ENCODE results near the gene C20orf141.
"Not testable (repeated sequence)": the region's sequence is repeated elsewhere in the genome, so short reads cannot be mapped to it uniquely, and the experiment has no call there.

C20orf141 gene, protein sequence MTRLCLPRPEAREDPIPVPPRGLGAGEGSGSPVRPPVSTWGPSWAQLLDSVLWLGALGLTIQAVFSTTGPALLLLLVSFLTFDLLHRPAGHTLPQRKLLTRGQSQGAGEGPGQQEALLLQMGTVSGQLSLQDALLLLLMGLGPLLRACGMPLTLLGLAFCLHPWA

DNA sequence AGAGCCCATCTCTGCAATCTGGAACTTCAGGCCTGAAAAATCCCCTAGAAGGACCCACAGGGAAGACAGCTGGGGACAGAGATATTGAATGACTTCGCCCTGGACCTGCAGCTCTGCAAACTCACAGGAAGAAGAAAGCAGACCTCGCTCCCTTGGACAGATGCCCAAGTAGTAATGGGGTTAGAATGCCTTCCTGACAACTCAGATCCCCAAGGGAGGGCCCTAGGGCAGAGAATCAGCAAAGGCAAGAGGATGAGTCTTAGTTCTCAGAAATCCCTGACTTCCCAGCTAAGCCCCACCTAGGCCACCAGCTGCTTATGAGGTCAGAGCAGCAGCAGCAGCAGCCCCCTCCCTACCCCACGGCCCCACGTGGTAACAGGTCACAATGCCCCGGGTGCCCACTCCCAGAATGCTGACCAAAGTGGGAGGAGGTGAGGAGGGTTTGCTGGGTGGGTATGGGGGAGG lies at the start of gene C20orf141:
Gene C20orf141 (plus strand): TSS at position 401 of the 465 bp plus-strand sequence. CDS start 198 bp downstream, outside the sequence.
- no peak for DNase-seq

DNA sequence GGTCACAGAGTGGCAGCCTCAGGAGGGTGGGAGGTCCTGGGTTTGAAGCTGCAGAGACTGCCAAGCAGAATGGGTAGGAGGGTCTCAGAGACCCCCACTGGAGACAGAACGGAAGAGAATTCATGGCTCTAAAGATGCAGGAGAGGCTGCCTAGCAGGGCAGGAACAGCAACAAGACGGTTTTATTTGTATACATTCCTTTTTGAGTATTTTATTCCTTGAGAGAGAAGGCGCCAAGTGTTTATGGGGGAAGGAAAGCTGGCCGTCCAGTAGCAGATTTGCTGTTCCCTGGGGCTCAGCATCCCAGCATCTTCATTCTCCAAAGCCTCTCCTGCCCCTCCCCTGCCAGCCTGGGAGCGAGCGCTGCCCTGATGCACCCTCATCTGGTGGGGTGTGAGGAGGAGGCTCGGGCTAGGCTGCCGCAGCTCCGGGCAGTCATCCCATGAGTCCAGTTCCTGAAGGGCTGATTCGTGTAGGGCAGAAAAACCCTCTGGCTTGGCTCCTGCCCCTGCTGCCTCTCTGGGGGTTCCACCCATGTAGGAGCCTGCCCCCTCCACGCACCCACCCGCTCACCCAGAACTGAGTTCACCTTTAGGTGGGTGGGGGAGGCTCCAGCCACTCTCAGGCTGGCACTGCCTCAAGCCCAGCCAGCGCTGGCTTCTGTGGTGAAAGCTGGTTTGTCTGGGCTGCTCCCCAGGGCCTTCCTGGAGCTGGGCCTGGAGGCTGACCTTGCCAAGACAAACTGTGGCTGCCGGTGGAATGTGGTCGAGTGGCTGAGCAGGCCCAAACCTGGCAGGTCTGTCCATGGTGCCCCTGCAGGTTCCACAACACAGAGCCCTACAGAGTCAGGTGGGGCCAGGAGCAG lies 46.8 kb upstream of the C20orf141 start:
- DNase-seq, result no peak

DNA sequence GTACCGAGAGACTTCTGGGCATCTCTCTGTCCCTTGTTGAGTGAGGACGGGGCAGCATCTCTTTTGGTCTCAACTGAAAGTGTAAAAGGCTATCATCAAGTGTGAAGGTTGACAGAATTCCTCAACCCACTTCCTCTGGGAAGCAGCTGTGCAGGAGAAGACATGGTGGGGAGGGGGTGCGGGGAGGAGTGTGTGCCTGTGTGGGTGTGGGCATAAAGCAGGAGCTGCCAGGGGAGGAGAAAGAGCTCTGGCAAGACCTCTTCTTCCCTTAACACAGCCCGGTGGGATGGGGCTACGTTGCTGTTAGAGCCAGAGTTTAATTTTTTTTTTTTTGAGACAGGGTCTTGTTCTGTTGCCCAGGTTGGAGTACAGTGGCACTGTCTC lies 46.2 kb upstream of the C20orf141 start:
- DNase-seq, result no peak

DNA sequence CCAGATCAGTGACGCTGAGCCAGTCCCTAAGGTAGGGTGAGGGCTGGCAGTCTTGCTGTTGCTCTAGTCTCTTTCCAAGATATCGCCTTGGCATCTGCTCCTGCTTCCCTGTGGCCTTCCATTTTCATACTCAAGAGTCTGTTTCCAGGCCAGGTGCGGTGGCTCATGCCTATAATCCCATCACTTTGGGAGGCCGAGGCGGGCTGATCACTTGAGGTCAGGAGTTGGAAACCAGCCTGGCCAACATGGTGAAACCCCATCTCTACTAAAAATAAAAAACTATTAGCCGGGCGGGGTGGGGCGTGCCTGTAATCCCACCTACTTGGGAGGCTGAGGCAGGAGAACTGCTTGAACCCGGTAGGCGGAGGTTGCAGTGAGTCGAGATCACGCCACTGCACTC lies 44.7 kb upstream of the C20orf141 start:
- DNase-seq, result not testable (repeated sequence)

DNA sequence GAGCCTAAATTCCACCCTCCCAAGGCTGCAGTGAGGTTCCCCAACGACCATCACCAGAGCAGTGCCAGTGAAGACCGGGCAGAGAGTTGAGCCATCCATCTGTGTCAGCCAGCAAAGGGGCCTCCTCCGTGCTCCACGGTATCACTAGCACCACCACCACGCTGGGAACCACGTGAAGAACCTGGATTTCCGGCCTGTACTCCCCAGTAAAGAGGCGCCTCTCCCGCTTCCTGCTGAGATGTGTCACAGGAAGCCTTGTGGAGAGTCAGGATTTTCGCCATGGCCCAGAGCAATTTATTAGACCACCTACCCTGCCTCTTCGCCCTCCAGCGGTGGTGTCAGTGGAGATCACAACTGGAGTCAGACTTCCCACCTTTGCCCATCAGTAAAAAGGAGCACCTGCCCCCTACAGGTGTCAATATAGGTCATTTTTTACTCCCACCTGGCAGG lies 43.1 kb upstream of the C20orf141 start:
- DNase-seq, result no peak

DNA sequence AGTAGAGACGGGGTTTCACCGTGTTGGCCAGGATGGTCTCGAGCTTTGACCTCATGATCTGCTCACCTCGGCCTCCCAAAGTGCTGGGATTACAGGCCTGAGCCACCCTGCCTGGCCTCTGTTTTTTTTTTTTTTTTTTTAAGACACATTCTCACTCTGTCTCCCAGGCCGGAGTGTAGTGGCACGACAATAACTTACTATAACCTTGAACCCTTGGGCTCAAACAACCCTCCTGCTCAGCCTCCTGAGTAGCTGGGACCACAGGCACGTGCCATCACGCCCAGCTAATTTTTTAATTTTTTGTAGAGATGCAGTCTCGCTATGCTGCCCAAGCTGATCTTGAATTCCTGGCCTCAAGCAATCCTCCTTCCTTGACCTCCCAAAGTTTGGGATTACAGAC lies 41.0 kb upstream of the C20orf141 start:
- DNase-seq, result no peak

DNA sequence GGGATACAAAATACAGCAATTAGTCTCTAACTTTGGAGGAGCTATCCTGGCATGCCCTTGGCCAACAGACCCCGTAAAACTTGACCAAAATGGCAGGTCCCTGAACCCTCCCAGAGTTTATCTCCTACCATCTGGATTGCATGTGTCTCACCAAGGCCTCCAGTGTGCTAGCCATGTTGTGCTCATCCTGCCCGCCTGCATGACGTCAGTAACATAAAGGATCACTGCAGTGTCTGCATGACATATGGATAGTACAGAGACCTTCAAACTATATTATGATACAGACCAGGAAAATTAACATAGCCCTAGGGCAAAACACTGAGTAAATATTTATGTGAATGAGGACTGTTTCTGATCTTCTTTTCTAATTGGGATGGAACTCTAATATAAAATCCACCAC lies 39.6 kb upstream of the C20orf141 start:
- DNase-seq, result no peak

DNA sequence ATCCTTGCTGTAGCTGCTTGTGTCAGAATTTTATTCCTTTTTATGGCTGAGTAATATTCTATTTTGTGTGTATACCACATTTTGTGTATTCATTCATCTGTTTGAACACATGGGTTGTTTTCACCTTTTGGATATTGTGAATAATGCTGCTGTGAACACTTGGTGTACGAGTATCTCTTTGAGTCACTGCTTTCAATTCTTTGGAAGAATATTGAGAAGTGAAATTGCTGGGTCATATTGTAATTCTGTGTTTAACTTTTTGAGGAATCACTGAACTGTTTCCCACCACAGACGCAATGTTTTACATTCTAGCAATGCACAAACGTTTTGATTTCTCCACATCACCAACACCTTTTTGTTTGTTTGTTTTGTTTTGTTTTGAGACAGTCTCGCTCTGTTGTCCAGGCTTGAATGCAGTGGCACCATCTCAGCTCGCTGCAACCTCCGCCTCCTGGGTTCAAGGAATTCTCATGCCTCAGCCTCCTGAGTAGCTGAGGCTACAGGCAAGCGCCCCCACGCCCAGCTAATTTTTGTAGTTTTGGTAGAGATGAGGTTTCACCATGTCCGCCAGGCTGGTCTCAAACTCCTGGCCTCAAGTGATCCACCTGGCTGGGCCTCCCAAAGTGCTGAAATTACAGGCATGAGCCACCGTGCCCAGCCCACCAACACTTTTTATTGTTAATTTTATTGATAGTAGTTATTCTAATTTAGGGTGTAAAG lies 36.0 kb upstream of the C20orf141 start:
- DNase-seq, result no peak

DNA sequence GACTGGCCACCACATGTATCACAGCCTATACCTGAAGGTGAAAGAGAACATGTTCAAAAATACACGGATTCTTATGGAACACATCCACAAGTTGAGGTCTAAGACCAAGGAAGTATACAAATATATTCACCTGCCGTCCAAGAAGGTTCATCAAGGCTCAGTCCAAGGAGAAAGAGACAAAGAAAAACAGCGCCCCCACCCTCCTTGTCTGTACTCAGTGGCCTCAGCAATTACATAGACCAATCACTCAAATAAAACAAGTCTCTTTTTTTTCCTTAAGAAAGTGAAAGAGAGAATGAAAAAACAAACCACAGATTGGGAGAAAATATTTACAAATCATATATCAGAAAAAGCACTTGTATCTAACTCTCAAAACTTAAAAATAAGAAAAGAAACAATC lies 33.8 kb upstream of the C20orf141 start:
- no peak for DNase-seq

DNA sequence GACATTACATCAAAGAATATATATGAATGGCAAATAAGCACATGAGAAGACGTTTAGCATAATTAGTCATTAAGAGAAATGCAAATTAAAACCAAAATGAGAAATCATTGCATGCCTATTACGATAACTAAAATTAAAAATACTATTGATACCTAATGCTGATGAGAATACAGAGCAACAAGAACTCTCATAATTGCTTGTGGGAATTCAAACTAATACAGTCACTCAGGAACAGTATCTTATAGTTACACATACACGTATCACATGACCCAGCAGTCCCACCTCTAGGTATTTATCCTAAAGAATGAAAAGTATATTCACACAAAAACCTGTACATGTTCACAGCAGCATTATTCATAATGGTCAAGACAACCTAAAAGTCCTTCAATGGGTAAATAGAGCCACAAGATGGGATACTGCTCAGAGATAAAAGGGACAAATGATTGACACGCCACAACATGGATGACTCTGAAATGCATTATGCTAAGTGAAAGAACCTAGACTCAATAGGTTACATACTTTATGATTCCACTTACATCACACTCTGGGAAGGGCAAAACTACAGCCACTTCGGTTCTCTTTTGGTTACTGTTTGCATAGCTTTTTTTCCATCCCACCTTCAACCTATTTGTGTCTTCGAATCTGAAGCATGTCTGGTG lies 30.8 kb upstream of the C20orf141 start:
- DNase-seq, result no peak

DNA sequence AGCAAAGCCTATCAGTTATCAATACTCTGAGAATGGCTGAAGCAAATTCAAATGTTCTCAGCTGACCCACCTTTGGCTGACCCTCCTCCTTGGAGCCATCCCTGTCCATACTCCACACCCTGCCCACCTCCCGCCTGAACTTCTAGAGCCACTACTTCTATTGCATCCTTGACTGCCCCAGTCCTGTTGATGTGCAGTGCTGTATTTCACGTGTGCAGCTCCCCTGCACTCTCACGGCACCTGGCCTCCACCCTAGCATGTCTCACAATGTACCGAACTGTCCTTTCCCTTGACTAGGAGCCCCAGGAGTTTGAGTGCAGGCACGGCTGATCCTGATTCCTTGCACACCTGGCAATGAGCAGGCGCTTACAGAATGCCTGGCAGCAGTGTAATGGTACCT lies 21.3 kb upstream of the C20orf141 start:
- no peak for DNase-seq

DNA sequence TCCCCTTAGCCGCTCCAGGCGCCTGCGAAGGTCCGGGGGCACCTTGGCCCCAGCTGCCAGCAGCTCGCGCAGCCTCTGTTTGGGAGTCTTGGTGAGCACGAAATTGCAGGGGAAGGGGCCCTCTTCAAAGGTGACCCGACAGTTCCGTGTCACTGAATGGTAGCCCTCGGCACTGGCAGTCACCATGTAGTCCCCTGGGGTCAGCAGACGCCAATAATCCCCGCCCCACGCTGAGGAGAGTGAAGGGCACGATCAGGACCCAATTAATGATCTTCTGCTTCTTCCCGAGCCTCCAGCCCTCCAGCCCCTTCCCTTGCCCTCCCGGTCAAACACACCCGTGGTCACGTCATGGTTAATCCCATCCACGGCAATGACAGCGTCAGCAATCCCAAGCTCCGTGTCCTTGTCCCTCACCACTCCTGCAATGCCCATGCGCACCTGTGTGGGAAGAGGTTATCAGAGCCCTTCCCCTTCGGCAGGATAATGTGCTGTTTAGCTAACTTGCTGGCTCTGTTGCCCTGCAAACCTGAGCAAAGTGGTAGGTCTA lies 20.5 kb upstream of the C20orf141 start:
- no peak for DNase-seq

DNA sequence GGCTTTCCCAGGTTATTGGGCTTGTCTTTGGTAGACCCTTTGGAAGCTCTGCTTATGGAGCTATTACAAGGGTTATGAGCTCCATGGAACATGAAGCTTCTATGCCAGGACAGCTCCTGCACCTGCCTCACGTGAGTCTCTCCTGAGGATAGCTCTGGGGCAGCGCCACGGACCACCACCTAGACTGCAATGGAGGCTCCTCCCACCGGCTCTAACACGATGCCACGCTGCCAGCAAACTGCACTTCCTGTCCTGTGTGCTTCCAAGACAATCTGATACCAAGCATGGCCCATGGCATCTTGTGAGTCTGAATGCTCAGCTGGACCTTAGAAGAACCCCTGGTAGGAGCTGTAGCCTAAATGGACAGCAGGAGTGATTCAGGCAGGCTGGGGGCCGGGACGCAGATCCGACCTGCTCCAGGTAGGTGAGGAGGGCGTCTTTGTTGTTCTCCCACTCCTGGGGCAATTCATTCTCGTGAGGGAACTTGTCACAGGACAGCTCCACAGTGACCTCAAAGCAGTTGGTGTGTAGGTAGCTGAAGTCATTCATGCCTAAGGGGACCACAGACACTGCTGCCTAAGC lies 19.8 kb upstream of the C20orf141 start:
- DNase-seq, result no peak

DNA sequence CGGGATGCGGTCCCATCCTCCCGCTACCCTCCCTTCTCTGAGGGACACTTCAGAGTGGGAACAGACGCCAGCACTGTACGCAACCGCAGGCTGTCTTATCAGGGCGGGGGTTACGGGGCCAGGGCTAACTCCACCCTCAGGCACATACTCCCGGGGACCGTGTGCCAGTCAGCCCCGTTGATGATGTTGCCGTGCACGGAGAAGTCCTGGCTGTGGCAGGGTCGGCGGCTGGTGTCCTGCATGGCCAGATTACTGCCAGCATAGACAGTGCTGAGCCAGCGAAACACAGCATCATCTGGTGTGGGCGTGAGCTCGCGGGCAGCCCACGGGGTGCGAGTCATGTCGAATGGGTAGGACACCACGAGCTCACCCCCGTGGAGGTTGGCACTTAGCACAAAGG lies 19.3 kb upstream of the C20orf141 start:
- DNase-seq, result no peak

DNA sequence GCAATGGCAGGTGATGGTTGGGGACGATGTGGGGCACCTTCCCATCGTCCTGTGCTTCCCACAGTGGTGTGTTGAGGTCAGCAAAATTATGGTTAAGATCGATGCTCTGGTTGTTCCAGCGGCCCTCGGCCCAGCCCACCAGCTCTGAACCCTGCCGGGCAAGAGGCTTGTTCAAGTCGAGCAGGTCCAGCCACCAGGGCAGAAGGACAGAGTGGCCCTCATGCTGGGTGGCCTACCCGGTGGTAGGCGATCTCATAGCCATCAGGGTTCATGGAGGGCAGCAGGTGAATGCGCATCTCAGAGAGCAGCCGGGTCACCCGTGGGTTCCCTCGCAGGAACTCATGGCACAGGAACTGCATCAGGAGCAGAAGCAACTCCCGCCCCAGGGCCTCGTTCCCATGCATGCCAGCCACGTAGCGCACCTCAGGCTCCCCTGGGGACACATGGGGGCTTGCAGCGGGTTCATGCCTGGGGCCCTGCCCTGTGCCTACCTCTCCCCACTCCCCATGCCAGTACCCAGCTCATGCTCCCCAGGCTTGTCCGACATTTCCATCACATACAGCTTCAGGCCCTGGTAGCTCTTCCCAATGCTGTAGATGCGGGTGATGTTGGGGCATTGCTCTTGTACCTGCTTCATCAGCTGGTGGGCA lies 18.7 kb upstream of the C20orf141 start:
- DNase-seq, result no peak

DNA sequence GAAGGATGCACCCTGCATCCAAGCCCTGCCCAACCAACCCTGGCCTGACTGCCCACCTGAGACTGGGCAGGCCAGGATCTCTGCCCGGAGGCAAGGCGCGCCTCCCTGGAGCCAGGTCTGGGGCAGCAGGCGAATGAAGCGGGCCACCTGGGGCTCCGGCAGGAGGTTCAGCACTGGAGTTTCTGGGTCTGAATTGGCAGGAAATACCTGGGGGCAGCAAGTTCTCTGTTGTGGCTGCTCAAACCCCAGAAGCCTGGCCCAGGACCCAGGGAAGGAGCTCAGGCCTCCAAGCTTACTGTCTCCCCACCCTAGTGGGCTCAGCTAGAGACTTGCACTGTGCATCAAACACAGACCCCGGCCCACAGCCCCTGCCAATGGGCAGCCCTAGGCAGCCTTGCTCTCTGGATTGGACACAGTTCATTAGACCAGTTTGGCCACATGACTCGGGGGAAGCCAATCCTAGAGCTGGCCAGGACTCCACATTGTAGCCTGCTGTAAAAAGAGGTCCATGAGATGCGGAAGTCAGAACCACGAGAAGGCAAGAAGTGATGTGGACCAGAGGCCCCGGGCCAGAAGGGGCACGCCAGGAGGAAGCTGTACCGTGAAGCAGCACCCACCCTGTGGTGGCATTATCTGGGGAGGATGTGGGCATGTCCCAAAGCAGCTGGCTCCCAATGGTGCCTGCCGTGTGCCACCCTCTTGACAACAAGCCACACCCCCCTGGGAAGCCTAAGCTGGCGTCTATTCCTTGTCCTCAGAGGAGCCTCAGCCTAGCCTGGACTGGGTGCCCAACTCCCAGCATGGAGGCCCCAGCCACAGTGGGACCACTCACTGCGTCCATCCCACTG lies 17.4 kb upstream of the C20orf141 start:
- DNase-seq, result no peak

DNA sequence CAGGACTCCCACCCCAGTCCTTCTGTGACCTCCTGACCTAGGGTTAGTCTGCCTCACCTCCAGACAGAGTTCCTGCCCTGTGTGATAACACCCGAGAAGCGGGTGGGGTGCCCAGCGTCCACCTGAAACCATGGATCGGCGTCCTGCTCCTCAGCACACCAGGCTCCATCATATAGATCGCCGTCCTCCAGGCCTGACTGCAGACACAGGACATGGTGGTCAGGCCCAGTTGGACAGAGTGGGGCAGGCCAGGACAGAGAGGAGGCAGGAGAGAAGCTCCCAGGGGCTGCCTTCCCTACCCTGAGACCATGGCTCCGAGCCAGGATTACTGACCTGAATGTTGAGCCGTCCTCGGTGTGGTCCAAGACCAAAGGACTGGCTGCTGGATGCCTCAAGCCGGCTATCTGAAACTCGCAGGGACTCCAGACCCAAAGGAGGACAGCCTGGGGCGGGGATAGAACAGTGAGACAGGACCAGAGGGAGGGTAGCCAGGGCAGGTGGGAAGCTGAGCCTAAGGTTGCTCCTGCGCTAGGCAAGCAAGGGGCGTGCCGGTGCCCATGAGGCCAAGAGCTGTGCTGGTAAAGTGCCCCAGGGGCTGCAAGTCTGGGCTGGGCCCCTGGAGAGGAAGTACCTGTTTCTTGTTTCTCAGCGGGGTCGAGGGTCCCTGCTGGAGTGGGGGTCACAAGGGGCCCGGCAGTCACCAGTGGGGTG lies 16.5 kb upstream of the C20orf141 start:
- no peak for DNase-seq

DNA sequence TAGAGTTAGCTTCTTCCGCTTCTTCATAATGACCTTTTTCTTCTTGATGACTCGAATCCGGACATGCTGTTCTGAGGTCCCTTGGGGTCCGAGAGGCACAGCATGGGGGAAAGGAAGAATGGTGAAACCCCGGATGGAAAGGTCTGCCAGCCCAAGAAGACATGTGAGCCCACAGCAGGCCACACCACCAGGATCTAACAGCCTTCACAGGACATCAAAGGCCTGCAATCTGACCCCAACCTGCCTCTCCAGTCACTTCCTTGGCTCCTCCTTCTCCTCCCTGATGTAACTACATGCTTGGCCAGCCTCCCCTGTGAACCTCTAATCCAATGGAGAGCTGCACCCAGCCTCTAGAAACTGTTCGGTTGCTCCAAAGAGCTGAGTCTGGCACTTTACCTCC lies 16.0 kb upstream of the C20orf141 start:
- DNase-seq, result no peak

DNA sequence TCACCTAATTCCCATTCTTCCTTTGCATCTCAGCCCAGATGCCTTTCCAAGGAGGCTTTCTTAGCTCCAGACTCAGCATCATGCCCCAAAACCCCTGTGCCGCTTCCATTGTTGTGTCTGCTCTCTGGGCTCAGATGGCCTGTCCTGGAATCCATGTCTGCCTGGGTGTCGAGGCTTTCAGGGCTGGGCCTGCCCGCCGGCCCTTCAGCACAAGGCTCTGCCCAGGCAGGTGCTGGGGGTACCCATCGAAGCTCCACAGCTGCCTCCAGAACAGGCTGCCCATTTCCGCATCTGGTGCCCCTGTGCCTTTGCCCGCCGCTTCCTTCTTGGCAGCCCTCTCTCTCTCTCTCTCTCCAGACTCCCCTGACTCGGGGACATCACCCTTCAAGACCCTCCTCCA lies 15.5 kb upstream of the C20orf141 start:
- DNase-seq, result no peak

Measured in activated CD4-positive, alpha-beta T cell treated with anti-CD3 and anti-CD28 coated beads for 48 hours (primary cell).